ENCODE measurements around the gene TPM2.
"Not testable (repeated sequence)": the region's sequence is repeated elsewhere in the genome, so short reads cannot be mapped to it uniquely, and the experiment has no call there.

TPM2 gene

DNA sequence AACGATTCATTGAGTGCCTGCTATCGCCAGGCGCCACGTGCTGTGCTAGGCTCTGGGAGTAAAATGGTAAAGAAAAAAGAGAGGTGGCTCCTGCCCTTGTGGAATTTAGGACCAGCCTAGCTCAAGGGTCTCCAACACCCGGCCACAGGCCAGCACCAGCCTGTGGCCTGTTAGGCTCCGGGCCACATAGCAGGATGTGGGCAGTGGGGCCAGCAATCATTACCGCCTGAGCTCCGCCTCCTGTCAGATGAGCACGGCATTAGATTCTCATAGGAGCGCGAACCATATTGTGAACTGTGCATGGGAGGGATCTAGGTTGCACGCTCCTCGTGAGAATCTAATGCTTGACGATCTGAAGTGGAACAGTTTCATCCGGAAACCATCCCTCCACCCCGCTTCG, 33.4 kb downstream of the TPM2 start:
- DNase-seq (ENCODE audit: low read depth) = no peak

DNA sequence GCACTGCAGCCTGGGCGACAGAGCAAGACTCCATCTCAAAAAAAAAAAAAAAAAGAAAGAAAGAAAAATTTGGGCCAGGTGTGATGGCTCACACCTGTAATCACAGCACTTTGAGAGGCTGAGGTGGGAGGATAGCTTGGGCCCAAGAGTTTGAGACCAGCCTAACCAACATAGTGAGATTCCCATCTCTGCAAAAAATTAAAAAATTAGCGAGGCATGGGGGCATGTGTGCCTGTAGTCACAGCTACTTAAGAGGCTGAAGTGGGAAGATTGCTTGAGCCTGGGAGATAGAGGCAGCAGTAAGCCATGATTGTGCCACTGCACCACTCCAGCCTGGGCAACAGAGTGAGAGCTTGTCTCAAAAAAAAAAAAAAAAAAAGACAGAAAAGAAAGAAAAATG, 36.1 kb downstream of the TPM2 start:
- DNase-seq (ENCODE audit: low read depth) = no peak

DNA sequence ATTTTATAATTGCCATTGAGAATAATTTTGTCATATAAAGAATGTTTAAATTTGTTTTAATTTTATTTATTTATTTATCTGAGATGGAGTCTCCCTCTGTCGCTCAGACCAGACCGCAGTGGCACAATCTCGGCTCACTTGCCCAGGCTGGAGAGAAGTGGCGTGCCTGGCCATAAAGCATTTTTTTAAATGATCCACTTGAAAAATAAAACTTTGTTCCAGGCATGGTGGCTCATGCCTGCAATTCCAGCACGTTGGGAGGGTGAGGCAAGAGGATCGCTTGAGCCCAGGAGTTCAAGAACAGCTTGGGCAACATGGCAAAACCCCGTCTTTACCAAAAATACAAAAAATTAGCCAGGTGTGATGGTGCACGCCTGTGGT, 36.9 kb downstream of the TPM2 start:
- no peak for DNase-seq (ENCODE audit: low read depth)

DNA sequence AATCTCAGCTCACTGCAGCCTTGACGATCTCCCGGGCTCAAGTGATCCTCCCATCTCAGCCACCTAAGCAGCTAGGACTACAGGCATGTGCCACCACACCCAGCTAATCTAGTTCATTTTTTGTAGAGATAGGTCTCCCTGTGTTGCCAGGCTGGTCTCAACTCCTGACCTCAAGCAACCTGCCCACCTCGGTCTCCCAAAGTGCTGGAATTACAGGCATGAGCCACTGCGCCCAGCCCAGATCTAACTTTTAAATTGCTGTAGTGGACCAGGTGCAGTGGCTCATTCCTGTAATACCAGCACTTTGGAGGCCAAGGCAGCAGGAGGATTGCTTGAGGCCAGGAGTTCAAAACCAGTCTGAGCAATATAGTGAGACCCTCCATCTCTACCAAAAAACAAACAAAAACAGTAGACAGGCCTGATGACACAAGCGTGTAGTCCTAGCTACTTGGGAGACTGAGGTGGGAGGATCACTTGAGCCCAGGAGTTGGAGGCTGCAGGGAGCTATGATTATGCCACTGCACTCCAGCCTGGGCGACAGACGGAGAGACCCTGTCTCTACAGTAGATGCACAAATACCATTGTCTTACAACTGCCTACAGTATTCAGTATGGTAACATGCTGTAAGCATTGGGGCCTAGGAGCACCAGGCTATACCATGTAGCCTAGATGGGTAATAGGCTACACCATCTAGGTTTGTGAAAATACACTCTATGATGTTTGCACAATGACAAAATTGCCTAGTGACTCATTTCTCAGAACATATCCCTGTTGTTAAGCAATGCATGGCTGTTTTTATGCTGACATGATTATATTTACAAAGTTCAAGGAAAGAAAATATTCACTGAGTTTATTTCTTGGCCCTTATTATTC, 37.5 kb downstream of the TPM2 start:
- DNase-seq (ENCODE audit: low read depth) = no peak

DNA sequence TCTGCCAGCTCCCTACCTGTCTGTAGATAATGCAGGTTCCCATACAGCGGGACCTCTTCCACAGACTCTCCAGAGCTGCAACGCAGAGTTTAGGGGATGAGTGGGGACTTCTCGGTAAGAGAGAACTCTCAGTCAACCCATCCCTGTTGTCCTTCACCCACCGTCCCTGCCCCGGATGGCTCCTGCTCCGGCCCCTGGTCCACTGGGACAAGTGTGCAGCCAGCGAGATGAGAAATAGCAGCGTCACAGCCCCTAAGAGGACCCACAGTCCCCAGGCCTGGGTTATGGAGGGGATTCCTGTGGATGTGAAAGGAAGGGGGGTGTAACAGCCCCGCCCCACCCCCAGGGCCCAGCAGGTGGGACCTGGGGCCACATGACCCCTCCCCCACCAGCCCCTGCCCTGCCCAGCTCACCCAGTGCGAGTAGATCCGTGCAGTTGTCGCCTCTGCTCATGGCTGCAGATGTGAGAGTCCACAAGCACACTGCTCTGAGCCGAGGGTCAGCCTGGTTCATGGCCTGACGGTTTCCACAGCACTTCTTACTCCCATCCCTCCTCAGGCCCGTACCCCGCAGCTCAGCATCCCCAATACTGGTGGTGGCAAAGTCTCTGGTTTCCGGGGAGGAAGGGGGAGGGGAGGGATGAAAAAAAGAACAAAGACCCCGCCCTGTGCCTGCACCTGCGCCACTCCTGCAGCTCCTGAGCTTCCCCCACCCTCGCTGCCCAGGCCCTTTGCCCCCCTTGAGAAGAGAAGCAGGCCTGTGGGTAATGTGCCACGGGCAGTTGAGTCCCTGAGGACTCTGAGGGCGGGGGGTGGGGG, 39.2 kb downstream of the TPM2 start, which contains the start of gene SIT1:
Gene SIT1 (minus strand): TSS at position 591 of the 818 bp plus-strand sequence. CDS start 78 bp downstream, at position 513.
- no peak for DNase-seq (ENCODE audit: low read depth)

DNA sequence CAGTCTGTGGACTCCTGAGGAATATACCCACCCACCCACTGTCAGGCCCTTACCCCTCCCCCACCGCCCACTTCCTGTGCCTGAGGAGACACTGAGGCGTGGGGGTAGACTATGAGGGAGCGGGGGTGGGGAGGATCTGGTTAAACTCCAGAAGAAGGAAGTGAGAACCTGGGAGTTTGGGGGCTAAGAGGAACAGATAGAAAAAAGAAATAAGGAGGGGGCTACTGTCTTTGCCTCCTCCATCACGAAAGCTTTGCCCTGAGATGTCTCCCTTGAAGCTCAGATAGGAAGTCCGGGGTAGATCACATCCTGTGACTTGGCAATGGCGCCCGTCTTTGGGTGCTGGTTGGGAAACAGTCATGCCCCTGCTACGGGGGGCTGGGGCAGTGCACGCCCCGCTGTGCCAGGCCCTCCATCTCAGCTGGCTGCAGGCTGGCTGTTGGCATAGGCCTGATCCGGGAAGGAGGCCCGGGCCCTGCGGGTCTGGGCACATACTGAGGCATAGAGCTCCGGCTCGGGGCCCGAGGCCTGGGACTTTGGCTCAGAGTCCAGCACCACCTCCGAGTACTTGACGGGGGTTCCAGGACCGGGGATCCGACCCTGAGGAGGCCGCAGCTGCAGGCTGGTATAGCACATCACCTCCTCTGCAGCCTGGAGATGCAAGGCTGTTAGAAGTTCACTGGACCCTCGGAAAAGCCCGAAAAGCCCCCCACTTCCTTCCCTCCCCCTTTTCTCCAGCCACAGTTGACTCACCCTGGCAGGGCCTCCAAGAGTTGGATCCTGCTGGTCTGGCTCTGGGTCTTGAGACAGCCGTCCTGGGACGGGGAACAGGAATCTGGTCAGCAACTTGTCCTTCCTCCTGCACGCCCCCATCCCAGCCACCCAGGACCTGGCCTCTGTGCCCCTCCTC, 40.0 kb downstream of the TPM2 start:
- peak; percentile 29 for DNase-seq (ENCODE audit: low read depth)

DNA sequence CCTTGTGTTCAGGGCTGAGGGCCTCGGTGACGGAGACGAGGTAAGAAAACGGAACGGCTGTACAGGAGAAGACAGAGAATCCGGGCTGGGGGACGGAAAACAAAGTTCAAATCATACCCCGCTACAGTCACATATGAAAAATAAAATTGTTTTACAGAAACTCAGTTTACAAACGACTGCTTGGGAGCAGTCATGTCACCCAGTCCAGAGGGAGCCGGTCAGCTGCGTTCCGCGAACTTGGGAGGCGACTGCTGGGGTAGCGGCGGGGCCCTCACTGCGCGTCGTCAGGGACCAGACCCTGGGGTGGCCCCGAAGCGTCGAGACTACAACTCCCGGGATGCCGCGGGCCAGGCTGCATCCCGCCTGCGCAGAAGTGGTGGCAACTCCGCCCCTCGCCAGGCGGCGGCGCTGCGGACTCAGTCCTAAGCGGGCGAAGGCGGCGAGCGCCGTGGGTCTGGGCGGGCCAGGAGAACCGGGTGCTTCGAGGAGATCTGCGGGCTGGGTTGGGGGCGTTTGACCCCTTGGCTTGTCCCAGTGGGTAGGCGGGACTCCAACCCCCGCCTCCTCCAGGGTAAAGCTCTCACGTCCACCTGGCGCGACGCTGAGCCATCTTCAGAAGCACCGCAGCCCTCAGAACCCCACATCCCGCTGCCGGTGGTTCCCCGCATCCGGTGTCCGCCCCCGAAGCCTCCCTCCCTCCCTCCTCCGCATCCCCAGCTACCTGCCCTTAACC, 43.0 kb downstream of the TPM2 start:
- peak; percentile 84 for DNase-seq (ENCODE audit: low read depth)

DNA sequence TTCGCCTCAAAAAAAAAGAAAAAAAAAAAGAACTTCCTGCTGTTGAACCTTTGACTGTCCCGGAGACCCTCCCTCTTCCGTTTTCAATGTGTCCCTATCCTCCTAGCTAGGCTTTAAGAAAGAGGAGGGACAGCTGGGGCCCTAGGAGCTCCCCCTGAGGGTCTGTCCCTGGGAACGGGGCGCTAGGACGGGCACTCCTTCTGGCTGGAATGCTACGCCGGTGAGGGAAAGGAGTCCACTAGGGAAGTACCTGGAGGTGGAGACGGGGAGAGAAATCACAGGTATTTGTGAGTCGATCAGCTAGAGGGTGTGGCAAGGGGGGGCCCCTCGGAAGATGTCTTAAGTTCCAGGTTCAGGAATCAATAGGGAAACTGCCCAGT, 43.6 kb downstream of the TPM2 start:
- no peak for DNase-seq (ENCODE audit: low read depth)

DNA sequence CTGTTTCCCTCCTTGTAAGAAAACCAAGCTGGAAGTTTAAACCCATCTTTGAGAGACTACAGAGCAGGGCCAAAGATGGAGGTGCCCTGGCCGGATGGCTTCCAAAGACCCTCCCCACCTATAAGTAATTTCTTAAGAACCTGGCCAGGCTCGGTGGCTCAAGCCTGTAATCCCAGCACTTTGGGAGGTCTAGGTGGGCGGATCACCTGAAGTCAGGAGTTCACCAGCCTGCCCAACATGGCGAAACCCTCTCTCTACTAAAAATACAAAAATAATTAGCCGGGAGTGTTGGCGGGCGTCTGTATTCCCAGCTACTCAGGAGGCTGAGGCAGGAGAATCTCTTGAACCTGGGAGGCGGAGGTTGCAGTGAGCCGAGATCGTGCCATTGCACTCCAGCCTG, 44.0 kb downstream of the TPM2 start:
- not testable (repeated sequence) for DNase-seq (ENCODE audit: low read depth)

DNA sequence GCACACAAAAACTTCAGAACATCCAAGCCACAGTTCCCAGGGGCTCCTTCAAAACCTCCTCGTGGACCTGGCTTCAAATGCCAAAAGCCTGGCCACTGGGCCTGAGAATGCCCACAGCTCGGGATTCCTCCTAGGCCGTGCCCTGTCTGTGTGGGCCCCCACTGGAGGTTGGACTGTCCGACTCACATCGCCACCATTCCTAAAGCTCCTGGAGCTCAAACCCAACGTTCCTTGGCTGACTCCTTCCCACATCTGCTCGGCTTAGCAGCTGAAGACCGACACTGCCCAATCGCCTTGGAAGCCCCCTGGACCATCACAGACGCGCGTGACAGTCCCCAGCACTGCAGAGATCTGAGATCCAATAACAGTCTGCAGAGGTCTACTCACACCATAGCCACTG, 46.7 kb downstream of the TPM2 start:
- no peak for DNase-seq (ENCODE audit: low read depth)

DNA sequence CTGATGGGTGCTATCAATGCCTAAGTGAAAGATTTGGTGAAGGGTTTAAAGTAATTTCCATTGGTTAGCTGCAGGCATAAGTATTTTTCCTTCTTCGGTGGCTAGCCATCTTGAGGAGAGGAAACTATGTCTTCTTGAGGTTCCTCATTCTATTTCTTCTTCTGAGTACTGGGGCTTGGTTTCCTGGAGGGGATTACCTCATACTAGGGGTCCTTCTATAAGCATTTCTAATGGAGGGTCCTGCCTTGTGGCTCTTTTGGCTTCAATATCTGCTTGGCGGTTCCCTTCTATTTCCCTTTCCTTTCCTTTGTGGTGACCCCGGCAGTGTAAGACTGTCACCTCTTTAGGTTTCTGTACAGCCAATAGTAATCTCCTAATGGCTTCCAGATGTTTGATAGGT, 48.2 kb downstream of the TPM2 start:
- not testable (repeated sequence) for DNase-seq (ENCODE audit: low read depth)

DNA sequence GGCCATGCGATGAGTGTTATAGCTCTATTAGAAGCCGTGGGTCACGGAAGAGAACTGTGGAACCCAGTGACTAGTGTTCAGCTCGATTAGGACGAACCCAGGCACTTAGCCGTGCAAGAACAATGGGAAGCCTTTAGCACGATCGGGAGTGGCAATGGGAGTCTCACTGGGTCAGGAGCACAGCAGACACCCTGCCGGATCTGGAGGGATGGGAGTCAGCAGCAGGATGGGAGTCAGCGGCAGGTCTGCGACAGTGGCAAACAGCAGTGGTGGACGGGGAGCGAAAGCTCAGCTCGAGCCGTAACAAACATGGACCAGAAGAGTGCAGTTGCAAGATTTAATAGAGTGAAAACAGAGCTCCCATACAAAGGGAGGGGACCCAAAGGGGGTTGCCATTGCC, 49.3 kb downstream of the TPM2 start:
- not testable (repeated sequence) for DNase-seq (ENCODE audit: low read depth)

DNA sequence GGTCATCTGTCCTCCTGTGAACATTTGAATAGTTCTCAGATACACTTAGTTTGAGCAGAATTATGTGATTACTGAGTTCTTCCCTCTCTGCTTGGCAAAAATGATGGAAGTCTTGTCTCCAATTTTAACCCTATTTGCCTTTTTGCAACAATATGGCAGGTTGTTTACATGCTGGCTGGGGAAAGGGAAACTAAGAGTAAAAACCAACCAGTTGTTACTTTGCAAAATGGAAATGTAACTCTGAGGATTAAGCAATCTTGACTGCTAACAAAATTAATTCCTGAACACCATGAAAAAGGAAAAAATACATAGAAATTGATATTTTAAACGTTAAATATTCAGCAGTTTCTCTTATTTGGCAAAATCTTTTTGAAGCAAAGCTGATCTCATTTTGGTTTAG, 50.1 kb downstream of the TPM2 start:
- DNase-seq (ENCODE audit: low read depth) = no peak

DNA sequence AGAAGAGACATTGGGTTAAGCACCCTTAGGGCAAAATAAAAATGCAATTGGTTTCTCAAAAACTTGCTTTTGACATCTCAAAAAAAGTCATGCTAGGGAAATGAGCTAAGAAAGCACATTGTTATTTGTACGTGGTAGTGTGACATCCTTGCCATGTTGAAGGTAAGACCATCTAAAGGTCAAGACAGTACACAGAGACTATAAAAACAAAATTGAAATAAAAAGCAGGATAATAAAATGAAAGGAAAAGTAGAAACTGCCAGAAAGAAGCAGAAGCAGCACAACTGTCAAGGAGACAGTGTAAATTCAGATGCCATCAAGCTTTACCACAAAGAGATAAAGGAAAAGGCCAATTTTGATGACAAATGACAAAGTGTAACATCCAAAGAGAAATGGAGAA, 50.5 kb downstream of the TPM2 start:
- not testable (repeated sequence) for DNase-seq (ENCODE audit: low read depth)

DNA sequence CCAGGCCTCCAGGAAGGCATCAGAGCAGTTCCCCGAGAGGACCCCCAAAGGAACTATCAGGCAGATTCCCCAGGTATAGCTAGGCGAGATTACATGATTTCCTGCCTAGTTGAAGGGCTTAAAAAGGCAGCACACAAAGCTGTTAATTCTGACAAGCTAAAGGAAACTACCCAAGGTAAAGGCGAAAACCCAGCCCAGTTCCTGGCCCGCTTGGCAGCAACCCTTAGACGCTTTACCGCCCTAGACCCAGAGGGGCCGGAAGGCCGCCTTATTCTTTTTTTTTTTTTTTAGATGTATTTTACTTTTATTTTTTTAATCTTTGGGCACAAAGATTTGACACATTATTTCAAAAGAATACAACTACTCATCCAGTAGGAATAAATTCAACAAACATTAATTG, 51.0 kb downstream of the TPM2 start:
- not testable (repeated sequence) for DNase-seq (ENCODE audit: low read depth)

DNA sequence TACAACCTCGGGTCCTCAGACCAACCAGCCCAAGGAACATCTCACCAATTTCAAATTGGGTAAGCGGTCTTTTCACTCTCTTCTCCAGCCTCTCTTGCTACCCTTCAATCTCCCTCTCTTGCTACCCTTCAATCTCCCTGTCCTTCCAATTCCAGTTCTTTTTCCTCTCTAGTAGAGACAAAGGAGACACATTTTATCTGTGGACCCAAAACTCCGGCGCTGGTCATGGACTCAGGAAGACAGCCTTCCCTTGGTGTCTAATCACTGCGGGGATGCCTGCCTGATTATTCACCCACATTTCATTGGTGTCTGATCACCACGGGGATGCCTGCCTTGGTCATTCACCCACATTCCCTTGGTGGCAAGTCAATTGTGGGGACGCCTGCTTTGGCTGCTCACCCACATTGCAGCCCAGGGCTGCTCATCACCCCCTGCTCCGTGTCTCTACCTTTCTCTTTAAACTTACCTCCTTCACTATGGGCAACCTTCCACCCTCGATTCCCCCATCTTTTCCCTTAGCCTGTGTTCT, 52.2 kb downstream of the TPM2 start:
- DNase-seq (ENCODE audit: low read depth) = not testable (repeated sequence)

DNA sequence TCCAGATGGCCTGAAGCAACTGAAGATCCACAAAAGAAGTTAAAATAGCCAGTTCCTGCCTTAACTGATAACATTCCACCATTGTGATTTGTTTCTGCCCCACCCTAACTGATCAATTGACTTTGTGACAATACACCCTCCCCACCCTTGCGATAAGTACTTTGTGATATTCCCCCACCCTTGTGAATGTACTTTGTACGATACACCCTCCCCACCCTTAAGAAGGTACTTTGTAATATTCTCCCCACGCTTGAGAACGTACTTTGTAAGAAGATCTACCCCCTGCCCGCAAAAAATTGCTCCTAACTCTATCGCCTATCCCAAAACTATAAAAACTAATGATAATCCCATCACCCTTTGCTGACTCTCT, 52.9 kb downstream of the TPM2 start:
- not testable (repeated sequence) for DNase-seq (ENCODE audit: low read depth)

DNA sequence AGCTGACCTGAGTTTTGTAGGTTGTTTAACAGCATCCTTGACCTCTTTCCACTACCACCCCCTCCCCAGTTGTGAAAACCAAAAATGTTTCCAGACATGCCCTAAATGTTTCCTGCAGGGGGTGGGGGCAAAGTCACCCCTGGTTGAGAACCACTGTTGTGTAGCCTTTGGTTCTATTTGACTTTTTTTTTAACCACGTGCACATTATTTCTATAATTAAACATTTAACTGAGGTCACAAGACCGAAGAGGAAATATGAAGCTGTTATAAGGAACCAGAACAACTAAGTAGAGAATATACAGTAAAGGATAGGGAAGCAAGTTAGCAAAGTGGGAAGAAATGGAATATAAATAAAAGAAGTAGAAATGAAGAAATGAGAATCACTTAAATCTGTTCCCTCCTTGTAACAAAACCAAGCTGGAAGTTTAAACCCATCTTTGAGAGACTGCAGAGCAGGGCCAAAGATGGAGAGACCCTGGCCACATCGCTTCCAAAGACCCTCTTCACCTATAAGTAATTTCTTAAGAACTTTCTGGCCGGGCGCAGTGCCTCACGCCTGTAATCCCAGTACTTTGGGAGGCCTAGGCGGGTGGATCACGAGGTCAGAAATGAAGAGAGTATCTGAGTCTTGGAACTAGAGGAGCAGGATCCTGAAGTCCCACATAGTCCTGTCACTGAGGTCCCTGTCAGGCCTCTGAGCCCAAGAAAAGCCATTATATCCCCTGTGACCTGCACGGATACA, 53.4 kb downstream of the TPM2 start:
- DNase-seq (ENCODE audit: low read depth) = no peak

DNA sequence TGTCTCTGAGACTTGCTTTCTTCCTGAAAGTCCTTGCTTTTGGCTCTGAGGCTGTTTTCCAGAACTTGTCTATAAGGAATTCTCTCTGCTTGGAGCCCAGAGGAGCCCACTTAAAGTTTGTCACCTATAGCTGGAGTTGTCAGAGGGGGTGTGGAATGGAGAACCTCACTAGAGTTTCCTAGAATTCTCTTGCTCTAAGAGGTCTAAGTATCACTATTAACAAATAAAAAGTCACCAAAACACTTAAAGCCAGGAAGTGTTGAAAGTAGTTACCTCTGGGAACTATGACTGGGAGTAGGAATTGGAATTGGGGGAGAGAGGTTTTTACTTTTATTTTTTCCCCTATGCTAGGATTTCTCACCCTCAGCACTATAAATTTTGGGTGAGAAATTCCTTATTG, 54.0 kb downstream of the TPM2 start:
- no peak for DNase-seq (ENCODE audit: low read depth)
